GM19395 (cell line): ENCODE data around the gene EMC6.
"Not testable (repeated sequence)": the region's sequence is repeated elsewhere in the genome, so short reads cannot be mapped to it uniquely, and the experiment has no call there.

Experiments used
- ATAC-seq: cut with Tn5 transposase; IDR thresholded peaks from one replicate; pipeline ENCODE4 v1.9.1; 2021; ENCODE audit warnings: mild to moderate bottlenecking, moderate library complexity; ENCODE audit not compliant: unreplicated experiment

Gene EMC6

DNA sequence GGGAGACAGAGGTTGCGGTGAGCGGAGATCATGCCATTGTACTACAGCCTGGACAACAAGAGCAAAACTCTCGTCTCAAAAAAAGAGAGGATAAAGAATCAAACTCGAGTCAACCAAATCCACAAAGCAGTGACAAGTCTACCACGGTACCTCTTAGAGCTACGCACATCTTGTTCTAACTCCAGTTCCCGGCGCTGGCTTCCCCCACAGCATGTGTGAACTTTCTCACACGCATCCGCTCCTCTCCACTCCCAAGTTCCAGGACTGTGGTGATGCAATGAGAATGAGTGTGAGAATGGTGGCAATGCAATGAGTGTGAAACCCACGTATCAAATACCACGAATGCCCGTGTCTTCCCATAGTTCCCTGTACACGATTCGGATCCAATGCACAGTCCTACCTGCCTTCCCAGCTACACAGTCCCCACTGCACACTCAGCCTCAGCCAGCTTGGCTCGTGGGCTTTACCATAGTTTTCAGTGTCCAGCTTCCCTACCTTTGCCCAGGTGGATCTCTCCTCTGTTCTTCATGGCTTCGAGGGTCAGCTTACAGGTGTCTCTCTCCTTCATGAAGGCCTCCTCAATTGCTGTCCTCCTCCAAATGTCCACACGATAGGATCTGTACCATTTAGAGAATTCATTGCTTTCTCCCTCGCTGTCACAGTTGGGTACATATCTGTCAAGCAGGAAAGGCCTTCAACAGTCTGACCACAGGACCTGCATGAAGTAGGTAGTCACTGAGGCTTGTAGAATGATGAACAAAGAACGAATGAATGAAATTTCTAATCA is 36.5 kb downstream of the EMC6 start:
- no peak for ATAC-seq

DNA sequence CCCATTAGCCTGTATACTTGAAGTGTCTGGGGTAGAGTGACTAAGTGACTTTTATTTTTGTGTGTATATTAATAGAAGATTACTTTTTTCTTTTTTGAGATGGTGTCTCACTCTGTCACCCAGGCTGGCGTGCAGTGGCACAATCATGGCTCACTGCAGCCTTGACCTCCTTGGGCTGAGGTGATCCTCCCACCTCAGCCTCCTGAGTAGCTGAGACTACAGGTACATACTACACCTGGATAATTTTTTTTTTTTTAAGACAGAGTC is 37.0 kb downstream of the EMC6 start:
- ATAC-seq, result not testable (repeated sequence)

DNA sequence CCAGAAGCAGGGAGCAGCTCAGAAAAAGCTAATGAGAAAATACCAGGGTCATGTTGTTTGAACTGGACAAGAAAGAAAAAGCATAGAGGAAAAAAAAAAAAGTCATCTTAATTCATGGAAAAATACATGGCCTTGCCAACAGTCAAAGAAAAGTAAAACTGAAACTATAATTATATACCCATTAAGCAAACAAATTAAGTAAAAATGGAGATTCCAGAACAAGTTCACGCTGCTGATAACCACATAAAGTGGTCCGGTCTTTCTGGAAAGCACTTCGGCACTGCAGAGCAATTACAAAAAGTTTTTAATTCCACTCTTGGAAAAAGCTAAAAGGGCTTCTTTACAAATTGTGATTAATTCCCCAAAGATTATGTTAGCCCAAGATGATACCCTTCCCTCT is 39.8 kb downstream of the EMC6 start:
- no peak for ATAC-seq

DNA sequence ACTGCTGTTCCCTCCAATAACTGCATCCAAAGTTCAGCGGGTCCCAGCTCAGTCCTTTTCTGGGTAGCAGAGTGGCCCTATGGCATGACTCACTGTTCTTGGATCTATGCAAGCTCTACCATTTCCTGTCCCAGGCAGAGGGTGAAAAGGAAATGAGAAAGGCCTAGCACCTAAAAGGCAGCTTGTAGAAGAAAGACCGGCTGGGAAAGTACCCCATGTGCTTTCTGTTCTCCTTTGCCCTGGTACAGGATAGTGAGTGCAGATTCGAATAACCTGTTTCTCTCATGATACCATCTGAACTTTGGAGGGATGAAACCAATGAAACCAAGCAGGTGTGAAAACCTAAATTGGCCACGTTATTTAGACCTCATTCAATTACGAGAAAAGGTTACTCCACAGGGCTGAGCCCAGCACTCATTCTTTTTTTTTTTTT is 42.4 kb downstream of the EMC6 start:
- peak; percentile 85 for ATAC-seq

DNA sequence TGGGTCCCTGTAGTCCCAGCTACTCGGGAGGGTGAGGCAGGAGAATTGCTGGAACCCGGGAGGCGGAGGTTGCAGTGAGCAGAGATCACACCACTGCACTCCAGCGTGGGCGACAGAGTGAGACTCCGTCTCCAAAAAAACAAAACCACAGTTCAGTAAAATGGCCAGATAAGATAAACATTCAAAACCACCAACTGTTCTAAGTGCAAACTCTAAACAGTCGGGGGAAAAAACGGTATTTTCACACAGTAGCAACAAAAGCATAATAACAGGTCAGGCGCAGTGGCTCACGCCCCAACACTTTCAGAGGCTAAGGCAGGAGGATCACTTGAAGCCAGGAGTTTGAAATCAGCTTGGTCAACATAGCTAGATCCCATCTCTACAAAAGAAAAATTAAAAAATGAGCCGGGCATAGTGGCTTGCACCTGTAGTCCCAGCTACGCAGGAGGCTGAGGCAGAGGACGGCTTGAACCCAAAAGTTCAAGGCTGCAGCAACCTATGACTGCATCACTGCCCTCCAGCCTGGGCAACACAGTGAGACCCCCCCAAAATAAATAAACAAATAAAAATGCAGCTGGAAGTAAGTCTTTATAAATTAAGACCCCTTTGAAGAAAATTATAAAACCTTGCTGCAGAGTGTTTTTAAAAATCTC is 44.3 kb downstream of the EMC6 start:
- ATAC-seq, result no peak

DNA sequence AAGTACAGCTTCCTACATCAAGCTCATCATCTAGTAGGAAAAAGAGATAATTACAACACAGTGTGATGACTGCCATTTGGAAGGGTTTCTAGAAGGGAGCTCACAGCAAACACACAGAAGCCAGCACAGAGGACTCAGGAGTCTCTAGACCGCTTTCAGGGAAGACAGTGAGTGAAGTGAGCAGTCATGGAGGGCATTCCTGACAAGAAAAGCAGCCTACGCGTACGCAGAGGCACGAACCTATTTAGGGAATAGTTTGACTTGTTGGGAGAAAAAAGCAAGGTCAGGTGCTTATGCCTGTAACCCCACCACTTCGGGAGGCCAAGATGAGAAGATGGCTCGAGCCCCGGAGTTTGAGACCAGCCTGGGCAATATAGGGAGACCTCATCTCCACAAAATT is 46.7 kb downstream of the EMC6 start:
- no peak for ATAC-seq

DNA sequence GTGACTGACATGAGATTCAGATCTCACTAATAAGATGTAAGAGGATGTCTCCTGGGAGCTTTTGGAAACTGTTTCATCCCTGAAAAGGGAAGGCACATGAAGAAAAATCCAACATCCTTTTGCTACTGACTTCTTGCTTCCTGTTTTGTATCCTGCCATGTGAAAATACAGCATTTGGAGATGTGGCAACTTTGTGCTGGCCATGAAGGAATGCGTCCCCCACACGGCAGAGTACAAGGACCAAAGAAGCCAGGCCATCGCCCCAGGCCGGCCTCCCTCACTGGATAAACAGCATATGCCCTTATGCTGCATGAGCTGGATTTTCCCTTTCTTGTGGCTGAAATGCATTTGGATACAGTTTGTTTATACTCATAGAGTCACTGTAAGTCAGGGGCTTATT is 49.6 kb downstream of the EMC6 start:
- ATAC-seq, result no peak

DNA sequence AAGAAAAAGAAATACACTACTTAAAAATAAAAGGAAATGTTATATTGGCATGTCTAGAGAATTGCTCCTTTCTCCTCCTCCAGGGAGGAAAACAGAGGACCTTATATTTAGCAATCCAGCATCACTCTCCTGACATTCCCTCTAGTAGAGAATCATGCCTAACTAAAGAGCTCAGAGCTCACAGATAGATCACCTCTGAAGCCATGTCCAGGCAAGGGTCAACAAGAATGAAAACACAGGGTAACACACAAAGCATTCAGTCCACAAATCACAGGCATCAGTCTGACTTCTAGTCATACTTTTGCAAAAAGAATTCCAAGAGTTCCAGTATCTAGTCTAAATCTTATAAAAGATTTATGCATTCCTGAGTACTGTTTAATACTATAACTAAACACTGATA is 50.7 kb downstream of the EMC6 start:
- no peak for ATAC-seq
